ENCODE measurements around the gene MICAL1.

DNA sequence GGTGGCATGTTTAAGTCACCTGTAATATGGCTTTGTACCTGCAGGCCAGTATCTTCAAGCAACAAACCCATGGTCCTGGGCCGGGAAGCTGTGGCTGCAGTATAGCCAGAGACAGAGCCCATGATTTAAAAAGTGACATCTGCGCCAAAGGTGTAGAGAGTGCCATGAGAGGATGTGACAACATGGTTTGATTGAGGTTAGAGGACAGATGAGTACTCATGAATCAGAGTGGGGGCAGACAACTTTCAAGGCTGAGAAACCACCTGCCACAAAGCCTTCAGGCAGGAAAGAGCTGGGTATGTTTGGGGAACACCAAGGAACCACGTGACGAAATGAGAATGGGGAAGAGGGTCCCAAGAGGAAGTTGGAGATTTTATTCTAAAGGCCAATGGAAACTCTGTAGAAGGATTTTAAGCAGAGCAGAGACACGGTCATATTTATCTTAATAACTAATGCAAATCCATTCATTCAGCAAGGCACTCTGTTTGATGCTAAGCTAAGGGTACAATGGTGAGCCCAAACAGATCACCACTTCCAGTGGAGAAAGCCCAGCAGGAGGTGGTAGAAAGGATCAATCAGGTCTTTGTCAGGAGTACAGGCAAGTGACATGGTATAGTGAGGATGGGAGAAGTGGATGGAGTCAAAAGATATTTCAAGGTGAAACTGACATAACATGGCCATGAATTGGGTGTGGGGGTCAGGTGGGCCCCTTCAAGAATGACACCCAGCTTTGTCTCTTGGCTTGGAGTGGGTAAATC, 3.4 kb upstream of the MICAL1 start:
- TF ChIP-seq, protein P1, sequence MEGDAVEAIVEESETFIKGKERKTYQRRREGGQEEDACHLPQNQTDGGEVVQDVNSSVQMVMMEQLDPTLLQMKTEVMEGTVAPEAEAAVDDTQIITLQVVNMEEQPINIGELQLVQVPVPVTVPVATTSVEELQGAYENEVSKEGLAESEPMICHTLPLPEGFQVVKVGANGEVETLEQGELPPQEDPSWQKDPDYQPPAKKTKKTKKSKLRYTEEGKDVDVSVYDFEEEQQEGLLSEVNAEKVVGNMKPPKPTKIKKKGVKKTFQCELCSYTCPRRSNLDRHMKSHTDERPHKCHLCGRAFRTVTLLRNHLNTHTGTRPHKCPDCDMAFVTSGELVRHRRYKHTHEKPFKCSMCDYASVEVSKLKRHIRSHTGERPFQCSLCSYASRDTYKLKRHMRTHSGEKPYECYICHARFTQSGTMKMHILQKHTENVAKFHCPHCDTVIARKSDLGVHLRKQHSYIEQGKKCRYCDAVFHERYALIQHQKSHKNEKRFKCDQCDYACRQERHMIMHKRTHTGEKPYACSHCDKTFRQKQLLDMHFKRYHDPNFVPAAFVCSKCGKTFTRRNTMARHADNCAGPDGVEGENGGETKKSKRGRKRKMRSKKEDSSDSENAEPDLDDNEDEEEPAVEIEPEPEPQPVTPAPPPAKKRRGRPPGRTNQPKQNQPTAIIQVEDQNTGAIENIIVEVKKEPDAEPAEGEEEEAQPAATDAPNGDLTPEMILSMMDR (IDR thresholded peaks at IDR 0.05), result no peak
- TF ChIP-seq POLR2A (IDR thresholded peaks at IDR 0.05), result no peak

Measured in tibial nerve (tissue), 3 donors.